Measurements from ENCODE around the gene CES4A. TPM values are rescaled to one million over a fixed set of nuclear protein-coding genes. Genes with fewer than 3 reads are reported as not detected.

The CES4A gene
- polyA plus RNA-seq, 1 experiment = 4.5 TPM

- no peak for TF ChIP-seq CTCF (IDR thresholded peaks at IDR 0.05; ENCODE audit: insufficient read depth, low read depth, low read length)
- no peaks in the 10 kb centered on the region for H3K36me3 ChIP-seq (ENCODE audit: control insufficient read depth, insufficient read depth, low read length)
- ChIA-PET CTCF (interaction anchor here (0.9 to 5.3 kb wide), 7 partner anchors 8 to 193 kb away, joined by 3 to 50 read pairs (median 4); partner anchors contain the start of gene B3GNT9), POLR2A (no interaction called here)
- no peak overlapping the region for H3K4me3 ChIP-seq (ENCODE audit: low read depth, low read length)
- H3K27me3 ChIP-seq (ENCODE audit: control insufficient read depth, insufficient read depth, low read length) = peaks cover 17% of the 10 kb centered on the region
- DNase-seq (ENCODE audit: low read depth) = no peak
These were observed 26.5 kb upstream of the CES4A start for GRCh38 chr16:66961914-66962313.

- ChIA-PET POLR2A (no interaction called here), CTCF (interaction anchor here (0.9 to 5.3 kb wide), 8 partner anchors 8 to 199 kb away, joined by 3 to 23 read pairs (median 4); no protein-coding TSS in a partner anchor)
- Histone ChIP-seq H3K27me3 (ENCODE audit: control insufficient read depth, insufficient read depth, low read length) (peaks cover 18% of the 10 kb centered on the region), H3K36me3 (ENCODE audit: control insufficient read depth, insufficient read depth, low read length) (no peaks in the 10 kb centered on the region), H3K4me3 (ENCODE audit: low read depth, low read length) (no peak overlapping the region)
- TF ChIP-seq CTCF (IDR thresholded peaks at IDR 0.05; ENCODE audit: insufficient read depth, low read depth, low read length) = no peak
- DNase-seq (ENCODE audit: low read depth) = no peak
These were observed 24.3 kb upstream of the CES4A start for GRCh38 chr16:66964049-66964448.

- H3K36me3 ChIP-seq (ENCODE audit: control insufficient read depth, insufficient read depth, low read length) = no peaks in the 10 kb centered on the region
- no peak for TF ChIP-seq CTCF (IDR thresholded peaks at IDR 0.05; ENCODE audit: insufficient read depth, low read depth, low read length)
- no peak for DNase-seq (ENCODE audit: low read depth)
- peaks cover 18% of the 10 kb centered on the region for H3K27me3 ChIP-seq (ENCODE audit: control insufficient read depth, insufficient read depth, low read length)
- ChIA-PET POLR2A (no interaction called here), CTCF (no interaction called here)
- H3K4me3 ChIP-seq (ENCODE audit: low read depth, low read length) = no peak overlapping the region
These were observed 19.5 kb upstream of the CES4A start for GRCh38 chr16:66968847-66969246.

GRCh38 chr16:66970775-66971720 lies 17.3 kb upstream of the CES4A start:
- H3K4me3 ChIP-seq (ENCODE audit: low read depth, low read length) = no peak overlapping the region
- POLR2A ChIA-PET = no interaction called here
- peaks cover 5% of the 10 kb centered on the region for H3K27me3 ChIP-seq (ENCODE audit: control insufficient read depth, insufficient read depth, low read length)
- CTCF ChIA-PET = interaction anchor here (0.7 to 7.7 kb wide), 7 partner anchors 10 to 184 kb away, joined by 3 to 50 read pairs (median 3); partner anchors contain the start of gene CES3
- no peak for DNase-seq (ENCODE audit: low read depth)
- H3K36me3 ChIP-seq (ENCODE audit: control insufficient read depth, insufficient read depth, low read length) = no peaks in the 10 kb centered on the region
- no peak for TF ChIP-seq CTCF (IDR thresholded peaks at IDR 0.05; ENCODE audit: insufficient read depth, low read depth, low read length)

- CTCF ChIA-PET = interaction anchor here (0.9 to 7.7 kb wide), 6 partner anchors 9 to 188 kb away, joined by 4 to 55 read pairs (median 4); partner anchors contain the start of genes CES3 and CES4A
- POLR2A ChIA-PET = no interaction called here
- no peak for TF ChIP-seq CTCF (IDR thresholded peaks at IDR 0.05; ENCODE audit: insufficient read depth, low read depth, low read length)
- H3K36me3 ChIP-seq (ENCODE audit: control insufficient read depth, insufficient read depth, low read length) = no peaks in the 10 kb centered on the region
- H3K4me3 ChIP-seq (ENCODE audit: low read depth, low read length) = no peak overlapping the region
- DNase-seq (ENCODE audit: low read depth) = no peak
- H3K27me3 ChIP-seq (ENCODE audit: control insufficient read depth, insufficient read depth, low read length) = 0 out of 2 replicates have a peak, but pooled peaks cover 2% of the 10 kb centered on the region
These were observed 15.4 kb upstream of the CES4A start for GRCh38 chr16:66972983-66973382.
